AG10803 (cell line): ENCODE measurements around the gene OR52R1.

ENCODE experiments used
- DNase-seq: peaks from one replicate; pipeline ENCODE4 v3.0.0; 2010; ENCODE audit warnings: low read depth
- H3K4me3 ChIP-seq: 2 replicates; pipeline ENCODE4 v1.5.1; 2011; ENCODE audit warnings: mild to moderate bottlenecking, low read length, control low read depth
- TF ChIP-seq, protein P1 (sequence below): conservative IDR thresholded peaks from 2 replicates; pipeline ENCODE4 v1.5.1; 2011; ENCODE audit warnings: mild to moderate bottlenecking, low read length, control low read depth, inconsistent platforms

Gene OR52R1

DNA sequence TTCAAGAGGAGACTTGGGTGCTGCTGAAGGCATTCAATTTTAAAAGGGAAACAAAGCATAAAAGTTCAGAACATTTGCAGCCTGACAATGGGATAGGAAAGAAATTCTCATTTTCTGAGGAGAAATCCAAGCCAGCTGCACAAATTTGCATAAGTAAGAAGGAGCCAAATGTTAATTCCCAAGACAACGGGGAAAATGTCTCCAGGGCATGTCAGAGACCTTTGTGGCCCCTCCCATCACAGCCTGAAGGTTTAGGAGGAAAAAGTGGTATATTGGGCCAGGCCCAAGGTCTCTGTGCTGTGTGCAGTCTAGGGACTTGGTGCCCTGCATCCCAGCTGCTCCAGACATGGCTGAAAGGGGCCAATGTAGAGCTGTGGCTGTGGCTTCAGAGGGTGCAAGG, 21.7 kb downstream of the OR52R1 start:
- TF ChIP-seq, protein P1, sequence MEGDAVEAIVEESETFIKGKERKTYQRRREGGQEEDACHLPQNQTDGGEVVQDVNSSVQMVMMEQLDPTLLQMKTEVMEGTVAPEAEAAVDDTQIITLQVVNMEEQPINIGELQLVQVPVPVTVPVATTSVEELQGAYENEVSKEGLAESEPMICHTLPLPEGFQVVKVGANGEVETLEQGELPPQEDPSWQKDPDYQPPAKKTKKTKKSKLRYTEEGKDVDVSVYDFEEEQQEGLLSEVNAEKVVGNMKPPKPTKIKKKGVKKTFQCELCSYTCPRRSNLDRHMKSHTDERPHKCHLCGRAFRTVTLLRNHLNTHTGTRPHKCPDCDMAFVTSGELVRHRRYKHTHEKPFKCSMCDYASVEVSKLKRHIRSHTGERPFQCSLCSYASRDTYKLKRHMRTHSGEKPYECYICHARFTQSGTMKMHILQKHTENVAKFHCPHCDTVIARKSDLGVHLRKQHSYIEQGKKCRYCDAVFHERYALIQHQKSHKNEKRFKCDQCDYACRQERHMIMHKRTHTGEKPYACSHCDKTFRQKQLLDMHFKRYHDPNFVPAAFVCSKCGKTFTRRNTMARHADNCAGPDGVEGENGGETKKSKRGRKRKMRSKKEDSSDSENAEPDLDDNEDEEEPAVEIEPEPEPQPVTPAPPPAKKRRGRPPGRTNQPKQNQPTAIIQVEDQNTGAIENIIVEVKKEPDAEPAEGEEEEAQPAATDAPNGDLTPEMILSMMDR, result no peak
- no peak for DNase-seq
- no peak overlapping the region for H3K4me3 ChIP-seq

DNA sequence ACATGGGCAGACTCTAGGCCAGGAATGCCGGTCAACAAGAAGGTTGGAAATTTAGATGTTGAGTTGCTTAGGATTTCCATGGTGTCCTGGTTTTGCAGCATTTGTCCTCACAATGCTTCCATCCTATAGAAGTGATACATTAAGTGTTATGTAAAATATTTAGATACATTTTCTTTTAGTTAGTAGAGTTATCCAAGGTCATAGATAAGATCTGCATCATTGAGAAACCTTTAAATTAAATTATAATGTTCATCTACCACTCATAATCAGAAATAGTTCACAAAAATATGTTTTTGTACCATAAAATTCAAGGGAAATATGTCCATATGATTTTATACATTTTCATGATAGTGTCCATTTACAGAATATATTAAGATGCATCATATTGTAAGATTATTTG, 34.3 kb downstream of the OR52R1 start, which contains the start of gene OR51F1:
Gene OR51F1, minus strand, starts transcription at position 101 of the 400 bp plus-strand sequence. Its CDS starts 0 bp downstream, at position 101.
- TF ChIP-seq, protein P1, result no peak
- no peak within 1 kb of the TSS for H3K4me3 ChIP-seq
- DNase-seq, result no peak

DNA sequence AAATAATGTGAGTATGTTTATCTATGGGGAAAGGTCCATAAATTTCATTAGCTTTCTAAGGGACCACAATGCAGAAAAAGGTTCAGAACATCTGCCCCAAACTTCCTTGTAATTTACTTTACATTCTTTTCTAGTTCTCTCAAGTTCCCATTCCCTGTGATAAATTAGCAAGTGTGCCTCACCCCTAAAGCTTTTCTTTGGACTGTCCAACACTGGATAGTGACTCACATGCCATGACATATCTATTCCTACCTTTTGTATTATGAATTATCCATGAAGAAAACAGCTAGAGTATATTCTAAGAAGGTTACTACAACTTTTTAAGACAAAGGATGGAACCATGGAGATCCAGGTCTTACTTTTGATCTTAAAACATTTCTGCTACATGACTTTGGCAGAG, 36.1 kb downstream of the OR52R1 start:
- TF ChIP-seq, protein P1, result no peak
- no peak overlapping the region for H3K4me3 ChIP-seq
- DNase-seq, result no peak

DNA sequence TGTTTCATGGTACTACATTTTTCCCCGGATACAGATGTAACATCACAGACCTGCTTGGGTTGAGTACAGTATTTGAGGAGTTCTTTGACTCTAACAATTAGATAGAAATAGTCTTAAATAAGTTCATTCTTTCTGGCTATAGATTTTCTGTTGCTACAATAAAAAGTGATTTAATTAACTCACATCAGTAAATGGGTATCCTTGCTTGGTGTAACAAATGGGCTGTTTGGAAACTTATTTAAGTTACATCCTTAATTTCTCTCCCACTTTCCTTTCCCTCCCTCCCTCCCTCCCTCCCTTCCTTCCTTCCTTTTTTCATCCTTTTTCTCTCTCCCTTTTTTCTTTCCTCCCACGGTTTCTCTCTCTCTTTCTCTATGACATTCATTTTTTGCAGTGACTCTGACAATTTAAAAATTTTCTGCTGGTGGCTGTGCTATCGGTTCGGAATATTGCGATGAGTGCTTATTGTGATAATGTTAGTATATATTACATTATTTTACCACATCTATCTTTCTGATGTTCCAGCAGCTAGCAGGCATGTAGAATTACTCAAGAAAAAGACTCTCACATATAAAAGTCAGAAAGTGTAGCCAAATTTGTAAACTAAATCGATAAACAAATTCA, 37.6 kb downstream of the OR52R1 start:
- TF ChIP-seq, protein P1, result no peak
- no peak overlapping the region for H3K4me3 ChIP-seq
- DNase-seq, result no peak

GRCh38 chr11:4763096-4763495, 41.1 kb downstream of the OR52R1 start:
- TF ChIP-seq, protein P1, result no peak
- DNase-seq, result no peak
- H3K4me3 ChIP-seq, result no peak overlapping the region
